Right lobe of liver (tissue), 6 donors: ENCODE data around the gene ZNF594. TPM values are rescaled to one million over a fixed set of nuclear protein-coding genes. Genes with fewer than 3 reads are reported as not detected.
"Not testable (repeated sequence)": the region's sequence is repeated elsewhere in the genome, so short reads cannot be mapped to it uniquely, and the experiment has no call there.

Source experiments
- ATAC-seq, 4 donors: fragments of 200-7000 bp; cut with Tn5 transposase; one replicate each; pipeline ENCODE4 v1.9.1; 2020; ENCODE audit warnings: mild to moderate bottlenecking in 4 of 4, moderate library complexity in 4 of 4
- DNase-seq, 3 donors: peaks; one replicate each; pipeline ENCODE4 v3.0.0-alpha.2; 2020
- H3K27ac ChIP-seq, 3 donors: fragments of 200-600 bp; one replicate each; pipeline ENCODE4 v1.8.0; 2022
- H3K27me3 ChIP-seq, 2 donors: fragments of 200-600 bp; one replicate each; pipeline ENCODE4 v1.8.0; 2022
- H3K36me3 ChIP-seq, 4 donors: fragments of 200-600 bp; sonication (generic) in 1 of 4; one replicate each; pipeline versions ENCODE4 v1.5.1 to v1.8.0; 2017 to 2022; ENCODE audit warnings: control low read depth in 1 of 4
- H3K4me1 ChIP-seq, 4 donors: fragments of 200-600 bp; sonication (generic) in 1 of 4; one replicate each; pipeline versions ENCODE4 v1.5.1 to v1.8.0; 2017 to 2022; ENCODE audit warnings: control low read depth in 1 of 4
- H3K4me3 ChIP-seq, 3 donors: fragments of 200-600 bp; one replicate each; pipeline ENCODE4 v1.8.0; 2022
- H3K9me3 ChIP-seq, 4 donors: fragments of 200-600 bp; sonication (generic) in 1 of 4; one replicate each; pipeline versions ENCODE4 v1.5.1 to v1.8.0; 2017 to 2022; ENCODE audit warnings: control low read depth in 1 of 4
- POLR2A ChIP-seq: fragments of 450-650 bp; IDR thresholded peaks from one replicate; pipeline ENCODE4 v1.6.1; 2017; ENCODE audit warnings: antibody characterized with exemption, mild to moderate bottlenecking
- WGBS: methylation state at CpG from one replicate; pipeline ENCODE4 v1.1.6; 2018; ENCODE audit warnings: low coverage, low lambda C conversion rate; ENCODE audit not compliant: insufficient coverage; ENCODE audit errors: missing lambda C conversion rate; 5-methylcytosine and 5-hydroxymethylcytosine counted together
- intact Hi-C, 2 donors: fragments of 100-400 bp; cut with DNase I; formaldehyde crosslinking; loops; one replicate each; pipeline versions ENCODE4 v1.11.2 to v1.14.1; 2022
- total RNA-seq, 6 experiments: library from RNA; depleted of rRNA in 2 of 6; stranded (reverse); fragments of >200 nt in 2 of 6; fragmentation: NEBNext Ultra II Directional in 3 of 6; extraction: Animal tissue kit (Norgen Biotek cat#: 25700) in 3 of 6; gene quantifications; one replicate each; pipeline versions ENCODE4 v1.1.0 to v1.2.4, GENCODE V29; 2016 to 2023
- TF ChIP-seq, protein P1 (sequence below), 4 donors: fragments of 200-600 bp in 3 of 4; fragments of 450-650 bp in 1 of 4; IDR thresholded peaks; one replicate each; pipeline versions ENCODE4 v1.5.1 to v1.8.0; 2016 to 2022; ENCODE audit warnings: antibody characterized with exemption in 4 of 4, mild to moderate bottlenecking in 2 of 4
- donor health status: DM: no; HTN: yes; CAD: no.
- donor health status: DM: no; HTN: no; CAD: no.
- donor health status: DM: no; HTN: no; CAD: no.
- donor health status: DM: no; HTN: yes; CAD: no.
- donor health status: DM: no; HTN: yes; CAD: no.

ZNF594 gene
- total RNA-seq, 6 experiments from 2014 or later: 1.2 to 3.8 (median 2.2) TPM

DNA sequence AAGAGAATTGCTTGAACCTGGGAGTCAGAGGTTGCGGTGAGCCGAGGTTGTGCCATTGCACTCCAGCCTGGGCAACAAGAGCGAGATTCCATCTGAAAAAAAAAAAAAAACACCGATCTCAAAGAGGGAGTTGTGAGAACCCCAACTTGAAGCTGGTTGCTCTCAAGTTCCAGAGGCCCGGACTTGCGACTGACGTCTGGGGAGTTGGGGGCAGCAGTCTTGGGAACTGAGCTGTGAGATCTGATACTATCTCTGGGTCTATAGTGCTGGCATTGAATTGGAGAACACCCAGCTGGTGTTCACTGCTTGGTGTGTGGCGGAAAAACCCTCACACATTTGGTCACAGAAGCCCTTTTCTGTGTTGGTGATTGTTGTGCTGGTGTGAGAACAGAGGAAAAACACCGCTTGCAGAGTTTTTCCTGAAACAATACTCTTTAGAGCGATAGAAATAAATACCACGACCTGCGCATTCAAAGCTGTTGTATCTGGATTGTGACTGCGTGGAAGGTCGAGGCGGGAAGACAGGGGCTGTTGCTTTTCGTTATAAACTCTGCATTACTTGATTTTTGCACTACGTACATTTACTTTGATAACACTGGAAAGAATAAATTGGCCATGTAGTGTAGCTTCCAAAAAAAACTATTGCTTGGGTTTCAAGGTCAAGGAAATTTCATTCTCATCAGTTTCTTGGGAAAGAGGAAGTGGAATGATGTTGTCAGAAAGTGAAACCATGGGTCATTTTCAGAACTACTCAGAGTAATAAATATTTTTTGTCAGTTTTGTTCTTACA is 34.2 kb upstream of the ZNF594 start:
- Histone ChIP-seq H3K36me3 (no peaks in the 10 kb centered on the region), H3K27ac (peak overlapping the region in 2 of 3 donors; percentile 60 to 62), H3K9me3 (no peaks in the 10 kb centered on the region), H3K4me1 (peaks cover 0 to 23% (median 9%) of the 10 kb centered on the region in 4 donors), H3K4me3 (no peak overlapping the region), H3K27me3 (no peaks in the 10 kb centered on the region)
- ATAC-seq: peak in 3 of 4 donors; percentile 17 to 46 (median 28)
- DNase-seq: no peak
- 70% methylated on average over 17 of the region's 17 CpGs for WGBS
- TF ChIP-seq, protein P1, sequence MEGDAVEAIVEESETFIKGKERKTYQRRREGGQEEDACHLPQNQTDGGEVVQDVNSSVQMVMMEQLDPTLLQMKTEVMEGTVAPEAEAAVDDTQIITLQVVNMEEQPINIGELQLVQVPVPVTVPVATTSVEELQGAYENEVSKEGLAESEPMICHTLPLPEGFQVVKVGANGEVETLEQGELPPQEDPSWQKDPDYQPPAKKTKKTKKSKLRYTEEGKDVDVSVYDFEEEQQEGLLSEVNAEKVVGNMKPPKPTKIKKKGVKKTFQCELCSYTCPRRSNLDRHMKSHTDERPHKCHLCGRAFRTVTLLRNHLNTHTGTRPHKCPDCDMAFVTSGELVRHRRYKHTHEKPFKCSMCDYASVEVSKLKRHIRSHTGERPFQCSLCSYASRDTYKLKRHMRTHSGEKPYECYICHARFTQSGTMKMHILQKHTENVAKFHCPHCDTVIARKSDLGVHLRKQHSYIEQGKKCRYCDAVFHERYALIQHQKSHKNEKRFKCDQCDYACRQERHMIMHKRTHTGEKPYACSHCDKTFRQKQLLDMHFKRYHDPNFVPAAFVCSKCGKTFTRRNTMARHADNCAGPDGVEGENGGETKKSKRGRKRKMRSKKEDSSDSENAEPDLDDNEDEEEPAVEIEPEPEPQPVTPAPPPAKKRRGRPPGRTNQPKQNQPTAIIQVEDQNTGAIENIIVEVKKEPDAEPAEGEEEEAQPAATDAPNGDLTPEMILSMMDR (IDR thresholded peaks at IDR 0.05): no peak
- intact Hi-C loops: no loop called here

DNA sequence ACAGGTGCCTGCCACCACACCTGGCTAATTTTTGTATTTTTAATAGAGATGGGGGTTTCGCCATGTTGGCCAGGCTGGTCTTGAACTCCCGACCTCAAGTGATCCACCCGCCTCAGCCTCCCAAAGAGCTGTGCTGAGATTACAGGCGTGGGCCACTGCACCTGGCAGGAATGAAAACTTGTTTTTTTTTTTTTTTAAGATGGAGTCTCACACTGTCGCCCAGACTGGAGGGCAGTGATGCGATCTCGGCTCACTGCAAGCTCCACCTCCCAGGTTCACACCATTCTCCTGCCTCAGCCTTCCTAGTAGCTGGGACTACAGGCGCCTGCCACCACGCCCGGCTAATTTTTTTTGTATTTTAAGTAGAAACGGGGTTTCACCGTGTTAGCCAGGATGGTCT is 30.2 kb upstream of the ZNF594 start:
- H3K9me3 ChIP-seq, H3K27me3 ChIP-seq, ATAC-seq, H3K36me3 ChIP-seq, intact Hi-C loops, H3K4me3 ChIP-seq: not testable (repeated sequence)
- peaks cover 0 to 23% (median 12%) of the 10 kb centered on the region in 4 donors for H3K4me1 ChIP-seq
- peak overlapping the region in 2 of 3 donors; percentile 23 to 56 for H3K27ac ChIP-seq
- WGBS: 85% methylated on average over 5 of the region's 12 CpGs
- DNase-seq: peak in 1 of 3 donors; percentile 39

DNA sequence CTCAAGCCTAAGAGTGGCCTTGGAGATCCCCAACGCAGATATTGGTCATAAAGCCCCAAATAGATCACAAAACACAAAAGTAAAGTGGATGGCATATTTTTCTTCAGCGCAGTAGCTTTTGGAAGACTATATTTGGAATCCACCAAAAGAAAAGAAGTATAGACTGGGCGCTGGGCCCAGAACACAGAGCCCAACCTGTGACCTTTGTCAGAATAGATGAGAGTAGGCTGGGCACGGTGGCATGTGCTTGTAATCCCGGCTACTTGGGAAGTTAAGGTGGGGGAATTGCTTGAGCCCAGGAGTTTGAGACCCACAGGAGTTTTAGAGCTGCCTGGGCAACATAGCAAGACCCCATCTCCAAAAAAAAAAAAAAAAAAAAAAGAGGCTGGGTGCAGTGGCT is 28.4 kb upstream of the ZNF594 start:
- 61% methylated on average over 5 of the region's 5 CpGs for WGBS
- Histone ChIP-seq H3K4me3 (no peak overlapping the region), H3K9me3 (no peaks in the 10 kb centered on the region), H3K27ac (peak overlapping the region in 2 of 3 donors; percentile 23 to 56), H3K36me3 (peaks cover 0 to 5% (median 0%) of the 10 kb centered on the region in 4 donors), H3K27me3 (no peaks in the 10 kb centered on the region), H3K4me1 (peaks cover 0 to 23% (median 12%) of the 10 kb centered on the region in 4 donors)
- DNase-seq (peak in 2 of 3 donors; percentile 52 to 64), ATAC-seq (peak; percentile 75 to 86 (median 82))
- TF ChIP-seq POLR2A: no peak
- TF ChIP-seq, protein P1 (IDR thresholded peaks at IDR 0.05): no peak
- intact Hi-C loops: no loop called here

DNA sequence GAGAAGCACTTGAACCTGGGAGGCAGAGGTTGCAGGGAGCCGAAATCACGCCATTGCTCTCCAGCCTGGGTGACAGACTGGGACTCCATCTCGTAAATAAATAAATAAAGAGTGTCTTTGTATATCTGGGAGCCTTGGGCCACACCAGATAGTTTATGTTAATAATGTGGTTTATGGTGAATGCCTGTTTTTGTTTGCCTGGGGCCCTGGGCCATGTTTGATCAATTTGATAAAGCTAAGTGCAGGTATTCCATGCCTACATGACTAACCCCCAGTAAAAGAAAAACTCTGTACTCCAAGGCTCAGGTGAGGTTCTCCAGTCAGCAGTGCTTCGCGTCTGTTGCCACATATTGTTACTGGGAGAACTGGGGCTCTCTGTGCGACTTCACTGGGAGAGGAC is 27.9 kb upstream of the ZNF594 start:
- TF ChIP-seq POLR2A: no peak
- TF ChIP-seq, protein P1 (IDR thresholded peaks at IDR 0.05): no peak
- 72% methylated on average over 3 of the region's 6 CpGs for WGBS

DNA sequence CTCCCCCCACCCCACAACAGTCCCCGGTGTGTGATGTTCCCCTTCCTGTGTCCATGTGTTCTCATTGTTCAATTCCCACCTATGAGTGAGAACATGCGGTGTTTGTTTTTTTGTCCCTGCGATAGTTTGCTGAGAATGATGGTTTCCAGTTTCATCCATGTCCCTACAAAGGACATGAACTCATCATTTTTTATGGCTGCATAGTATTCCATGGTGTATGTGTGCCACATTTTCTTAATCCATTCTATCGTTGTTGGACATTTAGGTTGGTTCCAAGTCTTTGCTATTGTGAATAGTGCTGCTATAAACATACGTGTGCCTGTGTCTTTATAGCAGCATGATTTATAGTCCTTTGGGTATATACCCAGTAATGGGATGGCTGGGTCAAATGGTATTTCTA is 25.9 kb upstream of the ZNF594 start:
- H3K27me3 ChIP-seq, H3K4me3 ChIP-seq, H3K36me3 ChIP-seq, DNase-seq, H3K27ac ChIP-seq, intact Hi-C loops, H3K9me3 ChIP-seq, ATAC-seq: not testable (repeated sequence)
- peaks cover 0 to 23% (median 12%) of the 10 kb centered on the region in 4 donors for H3K4me1 ChIP-seq
- WGBS: 84% methylated on average over 3 of the region's 5 CpGs

More for the DNA sequence above, 27.9 kb upstream of the ZNF594 start:
- Histone ChIP-seq H3K27me3 (no peaks in the 10 kb centered on the region), H3K4me1 (peaks cover 0 to 23% (median 12%) of the 10 kb centered on the region in 4 donors), H3K36me3 (peaks cover 0 to 7% (median 0%) of the 10 kb centered on the region in 4 donors), H3K4me3 (no peak overlapping the region), H3K9me3 (no peaks in the 10 kb centered on the region), H3K27ac (peak overlapping the region in 1 of 3 donors; percentile 56)
- intact Hi-C loops: no loop called here
- ATAC-seq (no peak), DNase-seq (peak in 1 of 3 donors; percentile 8)
